Occipital lobe (tissue), 3 donors: Measurements from ENCODE around the gene LONRF2. TPM values are rescaled to one million over a fixed set of nuclear protein-coding genes. Genes with fewer than 3 reads are reported as not detected.

Source experiments
- DNase-seq: peaks from one replicate; lab custom pipeline; 2025; lab: John Stamatoyannopoulos, UW
- small RNA-seq: library from RNA; depleted of rRNA; stranded (forward); fragments of <200 nt; gene quantifications from one replicate; pipeline ENCODE3, GENCODE V24; 2014
- total RNA-seq: library from RNA; depleted of rRNA; stranded (reverse); fragments of >200 nt; gene quantifications from one replicate; pipeline ENCODE4 v1.2.3, GENCODE V29; 2014

LONRF2 gene
- total RNA-seq, 1 donor from 2014 or later, result 58.3 TPM

- DNase-seq, result no peak
These were observed 85.1 kb downstream of the LONRF2 start for GRCh38 chr2:100237163-100237562.

DNA sequence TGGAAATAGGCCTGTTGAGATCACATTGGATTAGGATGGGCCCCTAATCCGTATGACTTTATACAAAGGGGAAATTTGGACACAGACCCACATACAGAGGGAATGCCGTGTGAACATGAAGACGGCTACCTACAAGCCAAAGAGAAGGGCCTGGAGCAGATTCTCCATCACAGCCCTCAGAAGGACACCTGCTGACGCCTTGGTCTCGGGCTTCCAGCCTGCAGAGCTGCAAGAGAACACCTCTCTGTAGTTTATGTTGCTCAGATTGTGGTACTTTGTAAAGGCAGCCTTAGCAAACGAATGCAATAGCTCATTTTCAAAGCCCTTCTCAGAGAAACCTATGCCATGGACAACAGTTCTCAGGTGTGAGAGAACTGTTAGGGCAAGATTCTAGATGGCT lies 86.1 kb downstream of the LONRF2 start:
- no peak for DNase-seq

DNA sequence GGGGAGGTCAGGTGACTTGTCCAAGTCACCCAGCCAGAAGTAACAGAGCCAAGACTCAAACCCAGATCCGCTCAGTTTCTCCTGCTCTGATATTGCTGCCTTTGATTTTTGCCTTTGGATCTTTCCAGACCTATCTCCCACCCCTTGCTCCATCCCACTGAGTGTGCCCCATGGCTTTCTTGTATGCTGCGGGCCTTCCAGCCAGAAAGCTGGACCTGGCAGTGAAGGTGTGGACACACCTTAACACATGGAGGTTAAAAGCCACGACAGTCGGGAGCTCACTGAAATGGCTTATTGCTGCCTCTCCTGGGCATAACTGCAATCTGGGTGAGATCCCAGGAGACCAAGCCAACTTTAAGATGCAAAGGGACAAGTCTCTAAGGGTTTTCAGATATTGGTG lies 86.7 kb downstream of the LONRF2 start:
- no peak for DNase-seq

DNA sequence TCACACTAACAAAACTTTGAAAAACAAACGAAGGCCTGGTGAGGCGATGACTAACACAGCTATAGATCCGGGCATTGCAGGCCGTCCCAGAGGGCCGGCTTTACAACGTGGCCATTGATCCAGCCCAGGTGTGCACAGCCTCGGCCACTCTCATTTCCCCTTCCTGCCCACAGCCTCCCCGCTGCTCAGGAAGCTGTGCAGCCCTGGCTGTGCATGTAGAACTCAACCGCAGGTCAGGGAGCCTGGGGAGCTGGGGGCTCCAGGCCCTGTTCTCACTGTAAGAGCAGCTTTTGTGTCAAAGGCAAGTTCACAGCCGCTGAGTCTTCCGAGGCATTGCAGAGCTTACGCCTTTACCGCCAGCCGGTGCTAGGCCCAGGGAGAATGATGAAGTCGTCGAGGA lies 87.2 kb downstream of the LONRF2 start:
- DNase-seq, result no peak

GRCh38 chr2:100234141-100234540 lies 88.2 kb downstream of the LONRF2 start:
- no peak for DNase-seq

DNA sequence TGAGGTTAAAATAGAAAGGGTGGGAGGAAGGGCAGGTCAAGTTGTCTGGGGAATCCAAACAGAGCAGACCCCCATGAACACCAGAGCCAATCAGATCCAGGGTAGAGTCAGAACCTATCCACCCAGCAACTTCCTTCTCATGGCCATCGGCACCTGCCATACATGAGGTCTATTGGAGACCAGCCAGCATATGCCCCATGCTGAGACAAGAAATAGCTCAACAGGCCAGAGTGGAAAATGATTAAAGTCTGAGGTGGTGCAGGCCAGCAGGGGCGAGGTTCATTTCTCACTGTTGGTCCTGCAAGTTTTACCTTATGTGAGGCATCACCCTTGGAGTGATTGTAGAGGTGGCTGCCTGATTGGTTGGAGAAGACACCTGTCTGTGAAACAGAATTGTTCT lies 89.2 kb downstream of the LONRF2 start:
- DNase-seq, result no peak

GRCh38 chr2:100230754-100231153 lies 91.5 kb downstream of the LONRF2 start:
- DNase-seq, result no peak

- no peak for DNase-seq
These were observed 93.3 kb downstream of the LONRF2 start for GRCh38 chr2:100228967-100229366.

GRCh38 chr2:100228415-100228814 lies 93.9 kb downstream of the LONRF2 start:
- no peak for DNase-seq

- DNase-seq, result no peak
These were observed 97.2 kb downstream of the LONRF2 start for GRCh38 chr2:100224988-100225710.

GRCh38 chr2:100223502-100223901 lies 98.8 kb downstream of the LONRF2 start:
- no peak for DNase-seq

Small RNAs within 50 kb of the gene (small RNA-seq; reads per million reads assigned to genes)
- gene AC012493.2, result not detected

Other genes starting within 250 kb of the LONRF2 start
- 105 TPM for gene AFF3, start 179.9 kb downstream of the LONRF2 start, total RNA-seq
- 82.2 TPM for gene CHST10, start 95.2 kb upstream of the LONRF2 start, total RNA-seq
- gene NMS, start 148.0 kb upstream of the LONRF2 start, total RNA-seq, result not detected
- gene PDCL3, start 240.5 kb upstream of the LONRF2 start, total RNA-seq, result 8.1 TPM